HepG2 (cell line): ENCODE results near the gene LAMA5. TPM values are rescaled to one million over a fixed set of nuclear protein-coding genes. Genes with fewer than 3 reads are reported as not detected.

Experiments used
- AGO1 ChIP-seq: fragments of 200-400 bp; formaldehyde crosslinking; IDR thresholded peaks from 2 replicates; pipeline ENCODE4 v1.6.1; 2017; ENCODE audit warnings: mild to moderate bottlenecking, low read depth, low read length, moderate library complexity; ENCODE audit not compliant: poor library complexity, severe bottlenecking
- AHR ChIP-seq: IDR thresholded peaks from 2 replicates; pipeline ENCODE4 v1.6.1; 2018; ENCODE audit warnings: missing genetic modification reagents, missing compliant biosample characterization
- ATF5 ChIP-seq: sonication (generic); formaldehyde crosslinking; IDR thresholded peaks from 2 replicates; pipeline ENCODE4 v1.4.0; 2020; ENCODE audit warnings: mild to moderate bottlenecking, low read depth, missing genetic modification reagents
- BRCA1 ChIP-seq: sonication (generic); formaldehyde crosslinking; IDR thresholded peaks from 2 replicates; pipeline ENCODE4 v1.4.0; 2020; ENCODE audit warnings: missing genetic modification reagents
- DMAP1 ChIP-seq: IDR thresholded peaks from 2 replicates; pipeline ENCODE4 v1.6.1; 2016
- FOXP4 ChIP-seq: sonication (generic); formaldehyde crosslinking; IDR thresholded peaks from 2 replicates; pipeline ENCODE4 v1.4.0; 2020; ENCODE audit warnings: missing genetic modification reagents
- HDAC2 ChIP-seq: sonication (generic); formaldehyde crosslinking; IDR thresholded peaks from 2 replicates; pipeline ENCODE4 v1.4.0; 2020; ENCODE audit warnings: missing genetic modification reagents
- HNRNPL ChIP-seq: fragments of 200-400 bp; formaldehyde crosslinking; IDR thresholded peaks from 2 replicates; pipeline ENCODE4 v1.6.1; 2017; ENCODE audit warnings: mild to moderate bottlenecking, low read depth, low read length
- JUND ChIP-seq: sonication (generic); formaldehyde crosslinking; IDR thresholded peaks from 2 replicates; pipeline ENCODE4 v1.8.0; 2022; ENCODE audit warnings: mild to moderate bottlenecking, missing genetic modification reagents
- MXD4 ChIP-seq: IDR thresholded peaks from 2 replicates; pipeline ENCODE4 v1.6.1; 2016; ENCODE audit warnings: mild to moderate bottlenecking, missing biosample characterization, missing genetic modification reagents
- MYNN ChIP-seq: sonication (generic); formaldehyde crosslinking; IDR thresholded peaks from 2 replicates; pipeline ENCODE4 v1.4.0; 2020; ENCODE audit warnings: mild to moderate bottlenecking, low read depth, missing genetic modification reagents
- PCBP2 ChIP-seq: fragments of 200-400 bp; formaldehyde crosslinking; optimal IDR thresholded peaks from 2 replicates; pipeline ENCODE3; 2018; ENCODE audit warnings: low read length, low read depth; ENCODE audit not compliant: poor library complexity, severe bottlenecking
- RARA ChIP-seq: IDR thresholded peaks from 2 replicates; pipeline ENCODE4 v1.6.1; 2016; ENCODE audit warnings: missing genetic modification reagents, missing compliant biosample characterization
- RBAK ChIP-seq: sonication (generic); formaldehyde crosslinking; IDR thresholded peaks from 2 replicates; pipeline ENCODE4 v1.5.1; 2020; ENCODE audit warnings: mild to moderate bottlenecking, missing genetic modification reagents
- SRF ChIP-seq: IDR thresholded peaks from 2 replicates; pipeline ENCODE4 v1.6.1; 2011; ENCODE audit warnings: mild to moderate bottlenecking, low read depth, low read length, moderate library complexity
- TFDP2 ChIP-seq: sonication (generic); formaldehyde crosslinking; IDR thresholded peaks from 2 replicates; pipeline ENCODE4 v1.4.0; 2020; ENCODE audit warnings: missing genetic modification reagents
- TGIF2 ChIP-seq: IDR thresholded peaks from 2 replicates; pipeline ENCODE4 v1.6.1; 2016; ENCODE audit warnings: control low read depth, missing compliant biosample characterization
- TOE1 ChIP-seq: sonication (generic); formaldehyde crosslinking; IDR thresholded peaks from 2 replicates; pipeline ENCODE4 v1.4.0; 2020; ENCODE audit warnings: mild to moderate bottlenecking, missing genetic modification reagents
- TRAFD1 ChIP-seq: sonication (generic); formaldehyde crosslinking; IDR thresholded peaks from 2 replicates; pipeline ENCODE4 v1.5.1; 2020; ENCODE audit warnings: missing genetic modification reagents, mild to moderate bottlenecking, borderline replicate concordance
- WIZ ChIP-seq: sonication (generic); formaldehyde crosslinking; IDR thresholded peaks from 2 replicates; pipeline ENCODE4 v1.5.1; 2020; ENCODE audit warnings: mild to moderate bottlenecking, missing genetic modification reagents
- ZNF232 ChIP-seq: sonication (generic); formaldehyde crosslinking; IDR thresholded peaks from 2 replicates; pipeline ENCODE4 v1.4.0; 2020; ENCODE audit warnings: missing genetic modification reagents, borderline replicate concordance
- ZNF333 ChIP-seq: sonication (generic); formaldehyde crosslinking; IDR thresholded peaks from 2 replicates; pipeline ENCODE4 v1.4.0; 2020; ENCODE audit warnings: mild to moderate bottlenecking, missing genetic modification reagents, borderline replicate concordance
- ZNF367 ChIP-seq: sonication (generic); formaldehyde crosslinking; IDR thresholded peaks from 2 replicates; pipeline ENCODE4 v1.4.0; 2020; ENCODE audit warnings: missing genetic modification reagents, borderline replicate concordance
- ZNF496 ChIP-seq: sonication (generic); formaldehyde crosslinking; IDR thresholded peaks from 2 replicates; pipeline ENCODE4 v1.8.1; 2023; ENCODE audit warnings: mild to moderate bottlenecking, moderate library complexity, missing genetic modification reagents; ENCODE audit not compliant: insufficient replicate concordance
- ZNF557 ChIP-seq: sonication (generic); formaldehyde crosslinking; IDR thresholded peaks from 2 replicates; pipeline ENCODE4 v1.4.0; 2020; ENCODE audit warnings: missing genetic modification reagents
- ZNF776 ChIP-seq: sonication (generic); formaldehyde crosslinking; IDR thresholded peaks from 2 replicates; pipeline ENCODE4 v1.4.0; 2020; ENCODE audit warnings: mild to moderate bottlenecking, missing genetic modification reagents
- polyA plus RNA-seq, 8 experiments: library from polyadenylated mRNA; depleted of rRNA in 3 of 8; stranded (reverse) in 7 of 8; unstranded in 1 of 8; fragments of >200 nt; fragmentation: Illumina TruSeq in 4 of 8; extraction: Trizol in 4 of 8; gene quantifications; 2 replicates each; pipeline versions ENCODE4 v1.2.1 to v1.2.3, GENCODE V29; 2011 to 2016; ENCODE audit warnings: low read depth in 4 of 8, missing spikeins in 1 of 8, mixed read lengths in 1 of 8; ENCODE audit not compliant: insufficient read depth in 1 of 8
- total RNA-seq, 5 experiments: library from RNA; depleted of rRNA; stranded (reverse); fragments of >200 nt; fragmentation: Illumina TruSeq; extraction: Trizol; gene quantifications; 2 replicates each; pipeline ENCODE4 v1.2.3, GENCODE V29; 2016; ENCODE audit warnings: low read depth in 1 of 5

Gene LAMA5
- total and polyA plus RNA-seq, 2 of the 13 experiments (the other 11 are each of a cell fraction or from before 2014, with no cell fraction given), result 21.0 to 44.7 TPM

GRCh38 chr20:62366370-62367135 is 559 bp downstream of the LAMA5 start (continued):
- TF ChIP-seq DMAP1 (CRISPR knock-in tag) (peak; percentile 45; the same call in 1 of the 2 replicates), RBAK (CRISPR knock-in tag) (no peak), MYNN (no peak), TGIF2 (no peak), WIZ (CRISPR knock-in tag) (0 out of 2 replicates have a peak, but pooled peaks have one; percentile 29), ZNF367 (CRISPR knock-in tag) (no peak), ATF5 (CRISPR knock-in tag) (no peak), HNRNPL (no peak), RARA (CRISPR knock-in tag) (peak; percentile 41; the same call in 1 of the 2 replicates), FOXP4 (CRISPR knock-in tag) (peak; percentile 46; the same call in 1 of the 2 replicates), HDAC2 (CRISPR knock-in tag) (peak; percentile 56), MXD4 (CRISPR knock-in tag) (peak; percentile 40), BRCA1 (CRISPR knock-in tag) (no peak; the same call in 1 of the 2 replicates), SRF (no peak), AHR (CRISPR knock-in tag) (no peak; the same call in 1 of the 2 replicates), TOE1 (CRISPR knock-in tag) (no peak), AGO1 (peak; percentile 16), ZNF557 (CRISPR knock-in tag) (no peak), ZNF496 (no peak), ZNF333 (CRISPR knock-in tag) (peak; percentile 88; the same call in 1 of the 2 replicates), ZNF776 (CRISPR knock-in tag) (peak; percentile 88), ZNF232 (peak; percentile 74; the same call in 1 of the 2 replicates), PCBP2 (no peak), JUND (CRISPR knock-in tag) (no peak), TRAFD1 (CRISPR knock-in tag) (no peak), TFDP2 (peak; percentile 70)
